Measurements from ENCODE around the gene PRKAA1.

DNA sequence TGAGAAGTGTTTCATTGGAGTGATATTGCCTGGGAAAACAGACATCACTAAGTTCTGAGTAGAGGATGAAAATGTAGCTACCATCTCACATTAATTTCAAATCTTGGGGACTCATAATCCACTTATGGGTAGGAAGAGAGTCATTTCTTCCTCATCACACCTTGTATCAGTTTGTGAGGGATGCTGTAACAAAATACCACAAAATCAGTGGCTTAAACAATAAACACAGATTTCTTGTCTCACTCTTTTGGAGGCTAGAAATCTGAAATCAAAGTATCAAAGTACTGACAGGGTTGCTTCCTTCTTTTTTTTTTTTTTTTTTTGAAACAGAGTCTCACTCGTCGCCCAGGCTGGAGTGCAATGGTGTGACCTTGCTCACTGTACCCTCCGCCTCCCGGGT, 46.4 kb upstream of the PRKAA1 start:
- TF ChIP-seq, protein P1, sequence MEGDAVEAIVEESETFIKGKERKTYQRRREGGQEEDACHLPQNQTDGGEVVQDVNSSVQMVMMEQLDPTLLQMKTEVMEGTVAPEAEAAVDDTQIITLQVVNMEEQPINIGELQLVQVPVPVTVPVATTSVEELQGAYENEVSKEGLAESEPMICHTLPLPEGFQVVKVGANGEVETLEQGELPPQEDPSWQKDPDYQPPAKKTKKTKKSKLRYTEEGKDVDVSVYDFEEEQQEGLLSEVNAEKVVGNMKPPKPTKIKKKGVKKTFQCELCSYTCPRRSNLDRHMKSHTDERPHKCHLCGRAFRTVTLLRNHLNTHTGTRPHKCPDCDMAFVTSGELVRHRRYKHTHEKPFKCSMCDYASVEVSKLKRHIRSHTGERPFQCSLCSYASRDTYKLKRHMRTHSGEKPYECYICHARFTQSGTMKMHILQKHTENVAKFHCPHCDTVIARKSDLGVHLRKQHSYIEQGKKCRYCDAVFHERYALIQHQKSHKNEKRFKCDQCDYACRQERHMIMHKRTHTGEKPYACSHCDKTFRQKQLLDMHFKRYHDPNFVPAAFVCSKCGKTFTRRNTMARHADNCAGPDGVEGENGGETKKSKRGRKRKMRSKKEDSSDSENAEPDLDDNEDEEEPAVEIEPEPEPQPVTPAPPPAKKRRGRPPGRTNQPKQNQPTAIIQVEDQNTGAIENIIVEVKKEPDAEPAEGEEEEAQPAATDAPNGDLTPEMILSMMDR (IDR thresholded peaks at IDR 0.05; ENCODE audit: insufficient read depth, low read length, poor library complexity, severe bottlenecking): no peak
- TF ChIP-seq EZH2phosphoT487 (conservative IDR thresholded peaks at IDR 0.05; ENCODE audit: low read length): no peak

All from SU-DHL-6 (cell line).